ENCODE measurements around the gene RCBTB2.

Gene RCBTB2

DNA sequence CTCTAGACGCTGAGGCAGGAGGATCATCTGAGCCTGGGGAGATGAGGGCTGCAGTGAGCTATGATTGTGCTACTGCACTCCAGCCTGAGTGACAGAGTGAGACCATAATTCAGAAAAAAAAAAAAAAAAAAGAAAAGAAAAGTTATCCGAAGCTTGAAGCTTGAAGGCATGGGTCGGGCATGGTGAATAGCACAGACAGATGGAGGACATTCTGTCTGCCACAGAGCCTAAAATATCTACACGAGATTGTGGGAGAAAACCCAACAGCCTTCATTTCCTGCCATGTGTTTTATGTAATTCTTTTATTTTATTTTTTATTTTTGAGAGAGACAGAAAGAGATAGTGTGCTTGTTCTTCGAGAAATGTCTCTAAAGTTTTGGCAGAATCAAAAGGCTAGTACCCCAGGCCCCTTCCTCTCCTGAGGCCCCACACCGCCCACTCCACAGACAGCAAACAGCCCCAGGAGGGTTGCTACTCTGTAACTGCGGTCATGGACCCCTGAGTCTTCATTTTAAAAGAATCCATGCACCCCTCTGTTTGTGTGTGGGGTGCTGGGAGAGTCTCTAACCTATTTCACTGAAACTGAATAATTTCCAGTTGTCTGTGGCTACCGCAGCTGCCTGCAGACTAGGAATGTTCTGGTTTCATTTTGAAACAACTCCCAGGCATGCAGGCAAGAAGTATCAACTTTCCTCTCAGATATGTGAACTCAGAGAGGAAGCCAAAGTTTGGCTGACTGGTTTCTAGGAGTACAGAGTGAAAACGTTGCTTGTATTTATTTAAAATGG, 38.4 kb upstream of the RCBTB2 start:
- TF ChIP-seq POLR2A (IDR thresholded peaks at IDR 0.05; ENCODE audit: low read depth, low read length): no peak
- FAIRE-seq (no peak), DNase-seq (ENCODE audit: insufficient read length, low spot score) (no peak)

DNA sequence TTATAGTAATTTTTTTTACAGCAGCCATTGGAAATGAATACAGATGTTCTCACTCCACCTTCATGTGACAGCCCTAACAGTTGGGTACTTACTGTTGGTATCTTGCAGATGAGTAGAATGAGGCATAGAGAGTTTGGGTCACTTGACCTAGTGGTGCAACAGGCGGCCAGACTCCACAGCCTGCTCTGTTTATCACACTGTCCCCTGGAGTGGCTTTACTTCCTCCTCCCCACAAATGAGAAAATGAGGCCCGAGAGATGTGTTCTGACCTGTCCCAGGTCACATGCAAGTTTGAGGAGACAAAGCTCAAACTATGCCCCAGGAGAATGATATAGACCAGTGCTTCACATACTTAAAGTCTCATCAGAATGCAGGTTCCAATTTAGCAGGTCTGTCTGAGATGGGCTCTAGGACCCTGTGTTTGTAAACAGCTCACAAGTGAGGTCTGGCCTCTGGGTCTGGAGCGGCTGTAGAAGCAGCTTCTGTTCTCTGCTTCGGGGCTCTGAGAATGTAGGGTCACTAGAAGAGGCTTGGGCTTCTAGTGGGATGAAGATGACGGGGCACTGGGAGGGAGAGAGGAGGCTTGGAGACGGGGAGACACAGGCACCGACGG, 37.4 kb upstream of the RCBTB2 start:
- no peak for DNase-seq (ENCODE audit: insufficient read length, low spot score)
- TF ChIP-seq POLR2A (IDR thresholded peaks at IDR 0.05; ENCODE audit: low read depth, low read length): no peak
- FAIRE-seq: no peak

DNA sequence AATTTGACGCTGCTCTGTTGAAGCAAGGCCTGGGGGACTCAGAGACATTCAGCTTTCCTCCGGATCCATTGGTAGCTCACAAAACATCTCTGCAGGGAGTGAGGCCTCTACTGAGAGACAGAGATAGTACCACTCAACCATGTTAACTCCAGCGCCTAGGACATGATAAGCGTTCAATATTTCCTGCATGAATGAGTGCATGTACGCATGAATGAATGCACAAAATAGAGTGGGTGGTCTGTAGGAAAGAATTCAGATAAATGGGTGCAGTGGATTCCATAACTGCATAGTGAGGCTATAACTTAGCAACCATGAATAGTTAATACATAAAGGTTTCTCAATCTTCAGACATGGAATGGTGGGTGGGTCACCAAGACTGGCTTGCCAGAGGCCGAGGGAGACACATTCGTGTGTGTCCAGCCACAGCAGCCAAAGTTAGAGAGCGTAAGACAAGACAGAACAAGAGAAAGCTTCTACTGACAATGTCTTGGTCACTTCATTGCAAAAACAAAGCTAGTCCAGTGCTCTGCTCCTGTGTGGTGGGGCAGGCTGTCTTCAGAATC, 36.3 kb upstream of the RCBTB2 start:
- FAIRE-seq (no peak), DNase-seq (ENCODE audit: insufficient read length, low spot score) (no peak)
- no peak for TF ChIP-seq POLR2A (IDR thresholded peaks at IDR 0.05; ENCODE audit: low read depth, low read length)

DNA sequence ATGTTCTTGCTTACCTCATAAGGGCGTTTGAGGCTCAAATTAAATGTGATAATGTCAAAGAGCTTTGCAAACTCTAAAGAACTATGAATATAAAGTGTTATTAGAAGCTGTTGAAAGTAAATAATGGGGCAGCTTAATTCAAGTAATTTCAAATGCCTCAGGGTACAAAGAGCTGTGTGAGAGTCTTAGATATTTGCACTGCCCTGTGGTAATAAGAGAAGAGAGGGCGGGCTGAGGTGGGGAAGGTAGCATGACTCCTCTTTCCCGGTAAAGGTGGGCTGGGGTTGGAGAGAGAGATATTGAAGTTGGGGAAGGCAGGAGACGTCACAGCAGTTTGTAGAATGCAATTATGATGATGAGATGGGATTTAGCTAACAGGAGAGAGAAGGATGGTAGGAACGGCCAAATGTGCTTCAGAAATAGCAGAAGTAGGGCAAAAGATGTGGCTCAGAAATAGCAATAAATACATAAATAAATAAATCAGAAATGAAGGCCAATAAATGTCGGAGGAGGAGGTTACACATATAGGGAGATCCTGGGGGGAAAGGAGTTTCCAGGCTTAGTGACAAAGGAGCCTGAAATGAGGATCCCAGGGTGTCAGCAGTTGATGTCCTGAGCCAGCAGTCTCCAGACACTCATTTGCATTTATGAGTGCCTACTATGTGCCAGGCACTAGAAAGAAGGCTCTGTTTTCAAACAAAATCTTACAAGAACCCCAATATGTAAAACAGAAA, 35.7 kb upstream of the RCBTB2 start:
- no peak for TF ChIP-seq POLR2A (IDR thresholded peaks at IDR 0.05; ENCODE audit: low read depth, low read length)
- FAIRE-seq (no peak), DNase-seq (ENCODE audit: insufficient read length, low spot score) (no peak)

DNA sequence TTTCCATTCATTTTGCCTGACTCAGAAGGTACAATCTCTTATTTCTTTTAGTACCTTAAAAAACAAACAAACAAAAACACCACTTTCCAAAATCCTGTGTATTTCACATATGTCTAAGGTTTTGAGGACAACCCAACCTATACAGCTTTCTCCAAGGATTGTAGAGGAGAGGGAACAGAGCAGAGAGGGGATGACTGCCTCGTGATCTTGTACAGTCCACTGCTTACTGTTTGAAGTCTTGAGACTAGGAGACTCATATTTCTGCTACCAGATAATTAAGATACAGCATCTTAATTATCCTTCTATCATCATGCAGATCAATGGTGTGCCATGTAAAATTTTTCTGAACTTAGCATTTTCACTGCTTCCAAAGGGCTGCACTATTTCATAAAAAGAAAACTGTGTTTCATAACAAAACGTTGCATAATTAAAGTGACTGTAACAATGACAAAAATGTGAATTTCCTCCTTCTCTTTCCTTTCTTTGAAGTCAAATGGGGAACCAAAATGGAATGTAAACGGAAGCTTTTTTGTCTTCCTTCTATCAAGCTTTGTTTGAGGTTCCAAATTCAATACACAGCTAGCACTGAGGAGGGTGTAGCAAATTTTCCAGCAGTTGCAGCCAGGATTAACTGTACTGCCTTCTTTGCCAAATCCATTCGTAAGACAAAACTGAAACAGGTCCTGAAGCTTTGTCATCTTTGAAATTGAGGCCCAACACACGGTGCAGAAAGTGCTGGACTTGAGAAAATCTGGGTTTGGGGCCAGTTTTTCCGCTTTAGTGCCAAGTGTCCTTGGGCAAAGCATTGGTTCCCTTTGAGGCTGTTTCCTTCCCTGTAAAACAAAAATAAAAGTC, 34.9 kb upstream of the RCBTB2 start:
- TF ChIP-seq POLR2A (IDR thresholded peaks at IDR 0.05; ENCODE audit: low read depth, low read length): no peak
- FAIRE-seq (no peak), DNase-seq (ENCODE audit: insufficient read length, low spot score) (no peak)

DNA sequence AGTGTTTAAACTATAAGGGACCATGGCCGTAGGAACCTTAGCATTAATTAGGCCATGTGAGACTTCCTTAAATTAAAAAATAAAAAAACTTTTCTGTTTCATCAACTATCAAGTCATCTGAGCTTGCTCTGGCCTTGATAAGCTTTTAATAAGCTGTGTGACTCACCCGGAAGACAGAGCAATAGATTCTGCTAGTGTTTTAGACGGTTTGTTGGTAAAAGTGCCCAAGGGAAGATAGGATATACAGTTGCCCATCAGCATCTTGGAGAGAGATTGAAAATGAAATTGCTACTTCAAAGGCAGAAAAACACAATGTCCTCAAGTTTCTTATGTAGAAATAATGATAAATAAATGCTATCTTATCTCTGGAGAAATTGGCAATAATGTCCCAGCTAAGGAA, 31.2 kb upstream of the RCBTB2 start:
- FAIRE-seq: no peak

DNA sequence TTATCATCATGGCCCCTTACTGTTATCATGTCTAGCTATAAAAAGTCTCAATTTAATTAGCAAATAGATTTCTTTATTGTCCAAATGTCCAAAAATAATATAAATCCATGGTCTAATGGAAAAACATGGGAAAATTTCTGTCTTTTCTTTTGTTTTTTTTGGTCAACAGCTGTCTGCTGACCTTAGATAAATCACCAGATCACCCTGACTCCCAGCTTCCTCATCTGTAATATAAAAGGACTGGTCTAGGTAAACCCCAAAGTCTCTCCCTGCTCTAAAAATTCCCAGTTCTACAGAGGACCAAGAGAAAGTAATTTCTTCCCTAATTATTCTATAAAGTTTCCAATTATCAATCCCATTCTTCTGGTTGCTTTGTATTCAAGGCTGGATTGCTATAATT, 30.7 kb upstream of the RCBTB2 start:
- TF ChIP-seq POLR2A (IDR thresholded peaks at IDR 0.05; ENCODE audit: low read depth, low read length): no peak
- FAIRE-seq (no peak), DNase-seq (ENCODE audit: insufficient read length, low spot score) (no peak)

More for the DNA sequence above, 31.2 kb upstream of the RCBTB2 start:
- TF ChIP-seq POLR2A (IDR thresholded peaks at IDR 0.05; ENCODE audit: low read depth, low read length): no peak
- DNase-seq (ENCODE audit: insufficient read length, low spot score): no peak

DNA sequence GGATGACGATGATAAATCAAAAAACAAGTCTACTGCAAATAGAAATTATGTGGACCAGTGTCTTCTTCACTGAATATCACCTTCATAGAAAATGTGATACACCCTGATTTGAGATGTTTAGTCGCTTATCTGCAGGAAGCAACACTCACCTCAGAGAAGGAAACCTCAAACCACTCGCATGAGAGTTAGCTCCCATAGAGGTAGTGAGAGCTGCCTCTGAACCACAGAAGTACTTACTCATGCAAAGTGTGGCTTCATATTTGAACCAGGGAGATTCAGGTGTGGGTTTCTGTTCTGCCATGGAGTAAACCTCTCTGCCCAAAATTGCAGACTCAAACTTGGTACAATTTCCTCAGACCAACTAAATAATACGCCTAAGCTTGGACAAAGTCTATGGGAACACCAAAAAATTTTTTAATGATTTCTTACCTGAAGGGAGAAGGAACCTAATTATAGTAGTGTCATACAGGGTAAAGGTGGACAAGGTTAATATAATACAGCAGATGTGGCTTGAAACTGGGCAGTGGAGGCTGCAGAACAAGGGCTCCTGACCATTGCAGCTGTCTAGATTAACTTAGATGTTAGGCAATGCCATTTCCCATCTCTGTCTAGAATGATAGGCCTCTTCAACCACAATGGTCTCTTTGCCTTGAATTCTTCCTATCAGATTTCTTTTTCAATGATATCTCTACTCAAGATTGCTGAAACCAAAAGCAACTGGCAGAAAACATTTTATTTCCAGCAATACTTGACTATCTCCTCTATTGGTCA, 29.6 kb upstream of the RCBTB2 start:
- FAIRE-seq: no peak
- TF ChIP-seq POLR2A (IDR thresholded peaks at IDR 0.05; ENCODE audit: low read depth, low read length): no peak
- DNase-seq (ENCODE audit: insufficient read length, low spot score): no peak

DNA sequence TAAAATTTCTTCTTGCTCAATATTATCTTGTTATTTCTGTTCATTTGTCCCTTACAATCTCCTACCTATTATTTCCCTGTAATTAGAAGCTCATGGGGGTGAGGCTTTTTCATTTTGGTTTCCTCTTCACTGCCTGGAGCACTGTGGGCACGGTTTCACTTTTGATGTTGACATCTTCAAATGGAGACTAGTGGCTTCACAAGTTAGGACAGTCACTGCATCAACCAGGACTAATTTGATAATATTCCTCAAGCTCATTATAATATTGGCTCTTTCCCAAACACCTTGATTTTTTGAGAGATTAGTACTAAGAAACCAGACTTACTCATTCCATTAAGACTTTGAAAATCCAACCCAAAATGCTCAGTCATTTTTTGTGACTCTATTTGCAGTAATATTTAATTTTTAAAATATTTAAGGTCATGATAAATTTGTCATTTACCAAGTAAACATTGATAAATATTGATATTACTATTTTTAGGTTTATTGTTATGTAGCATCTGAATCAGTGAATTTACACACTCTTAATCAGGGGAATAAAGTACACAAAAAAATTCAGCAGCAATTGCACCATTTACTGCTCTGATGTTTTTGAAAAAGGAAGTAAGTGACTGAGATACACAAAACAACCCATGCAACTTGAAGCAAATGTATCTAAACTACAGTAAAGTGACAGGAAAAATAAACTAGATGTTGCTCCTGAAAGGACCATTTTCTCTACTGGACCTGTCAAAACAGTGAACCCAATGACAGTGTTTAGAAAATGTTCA, 28.8 kb upstream of the RCBTB2 start:
- no peak for TF ChIP-seq POLR2A (IDR thresholded peaks at IDR 0.05; ENCODE audit: low read depth, low read length)
- DNase-seq (ENCODE audit: insufficient read length, low spot score) (no peak), FAIRE-seq (no peak)

DNA sequence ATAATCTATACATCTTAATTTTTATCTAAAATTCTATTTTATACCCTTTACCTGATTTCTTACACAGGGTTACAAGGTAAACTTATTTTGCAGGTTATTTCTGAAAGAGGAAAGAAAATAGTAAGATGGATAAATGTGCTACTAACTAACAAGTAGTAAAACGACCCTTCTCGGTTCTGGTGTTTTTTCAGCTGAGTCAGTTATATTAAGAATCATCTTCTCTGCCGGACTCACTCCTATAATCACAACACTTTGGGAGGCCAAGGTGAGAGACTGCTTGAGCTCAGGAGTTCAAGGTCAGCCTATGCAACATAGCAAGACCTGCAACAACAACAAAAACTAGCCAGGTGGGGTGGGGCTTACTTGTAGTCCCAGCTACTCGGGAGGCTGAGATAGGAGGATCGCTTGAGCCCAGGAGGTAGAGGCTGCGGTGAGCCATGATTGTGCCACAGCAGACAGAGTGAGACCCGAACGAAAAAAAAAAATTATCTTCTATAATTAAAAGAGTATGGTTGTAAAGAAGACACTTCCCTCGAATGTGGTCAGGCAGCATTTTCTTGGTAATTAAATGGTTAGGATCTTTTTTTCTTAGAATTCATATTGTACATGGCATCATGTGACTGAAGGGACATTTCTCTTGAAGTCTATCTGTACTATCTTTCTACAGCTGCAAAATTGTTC, 27.9 kb upstream of the RCBTB2 start:
- no peak for FAIRE-seq
- TF ChIP-seq POLR2A (IDR thresholded peaks at IDR 0.05; ENCODE audit: low read depth, low read length): no peak
- DNase-seq (ENCODE audit: insufficient read length, low spot score): no peak

DNA sequence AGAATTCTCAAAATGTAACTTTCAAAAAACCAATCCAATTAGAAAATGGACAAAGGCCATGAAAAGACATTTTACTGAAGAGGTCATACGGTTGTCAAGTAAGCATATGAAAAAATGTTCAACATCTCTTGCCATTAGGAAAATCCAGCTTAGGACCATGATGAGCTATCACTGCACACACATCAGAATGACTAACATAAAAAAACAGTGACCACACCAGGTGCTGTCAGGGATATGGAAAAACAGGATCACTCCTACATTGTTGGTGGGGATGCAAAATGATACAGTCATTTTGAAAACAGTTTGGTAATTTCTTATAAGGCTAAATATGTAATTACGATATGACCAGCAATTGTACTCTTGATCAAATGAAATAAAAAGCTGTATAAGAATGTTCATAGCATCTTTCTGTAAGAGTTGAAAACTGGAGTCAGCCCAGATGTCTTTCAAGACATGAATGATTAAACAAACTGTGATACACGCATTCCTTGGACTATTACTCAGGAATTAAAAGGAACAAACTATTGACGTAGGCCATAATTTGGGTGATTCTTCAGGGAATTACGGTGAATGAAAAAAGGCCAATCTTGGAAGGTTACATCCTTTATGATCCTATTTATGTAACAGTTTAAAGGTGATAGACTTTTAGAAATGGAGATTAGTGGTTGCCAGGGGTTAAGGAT, 26.9 kb upstream of the RCBTB2 start:
- TF ChIP-seq POLR2A (IDR thresholded peaks at IDR 0.05; ENCODE audit: low read depth, low read length): no peak
- DNase-seq (ENCODE audit: insufficient read length, low spot score) (peak; percentile 11), FAIRE-seq (peak; percentile 84)

Measured in H54 (cell line).